ENCODE measurements around the gene CEACAM16. TPM values are rescaled to one million over a fixed set of nuclear protein-coding genes. Genes with fewer than 3 reads are reported as not detected.
A peak's percentile ranks its signal among the peaks of the same experiment; 100 is the strongest.

Gene CEACAM16
- total RNA-seq, 1 experiment from 2014 or later = not detected

DNA sequence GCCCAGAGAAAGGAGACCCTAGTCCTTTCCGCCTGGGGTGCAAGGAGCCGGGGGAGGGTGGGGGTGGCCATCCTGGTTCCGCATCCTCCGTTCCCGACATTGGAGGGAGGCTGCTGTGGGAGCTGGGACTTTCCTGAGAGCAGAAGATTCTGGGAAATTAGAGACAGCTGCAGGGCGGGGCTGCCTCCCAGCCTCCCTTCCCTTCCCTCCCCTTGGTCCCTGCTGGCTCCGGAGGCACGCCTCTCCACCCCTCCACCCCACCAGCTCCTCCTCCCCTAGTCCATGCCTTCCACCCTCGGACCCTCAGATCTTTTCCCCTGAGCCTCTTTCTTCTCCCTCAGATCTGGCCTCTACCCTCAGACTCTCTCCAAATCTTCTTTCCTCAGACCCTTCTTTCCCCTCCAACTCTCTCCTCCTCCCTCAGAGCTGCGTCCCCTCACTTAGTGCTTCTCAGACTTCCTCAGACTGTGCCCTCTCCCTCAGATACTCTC lies 46.4 kb downstream of the CEACAM16 start:
- DNase-seq (ENCODE audit: low read depth) = peak; percentile 84

GRCh38 chr19:44745887-44746600 lies 47.1 kb downstream of the CEACAM16 start:
- DNase-seq (ENCODE audit: low read depth) = no peak

DNA sequence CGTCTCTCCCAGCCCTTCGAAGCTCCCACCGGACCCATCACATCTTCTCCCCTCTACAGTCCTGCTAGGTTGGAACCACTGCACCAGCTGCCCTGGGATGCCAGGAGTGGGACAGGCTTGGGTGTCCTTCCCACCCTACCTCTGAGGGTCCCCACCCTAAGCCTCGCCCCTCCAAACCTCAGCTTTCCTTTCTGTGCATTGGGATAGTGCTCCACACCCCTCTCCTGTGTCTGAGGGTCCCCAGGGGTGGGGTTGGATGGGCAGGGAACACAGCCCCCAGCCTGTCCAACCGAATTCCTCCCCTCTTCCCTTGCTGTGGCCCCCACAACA lies 47.6 kb downstream of the CEACAM16 start:
- DNase-seq (ENCODE audit: low read depth) = no peak

GRCh38 chr19:44746946-44747738 lies 48.2 kb downstream of the CEACAM16 start:
- peak; percentile 97 for DNase-seq (ENCODE audit: low read depth)

DNA sequence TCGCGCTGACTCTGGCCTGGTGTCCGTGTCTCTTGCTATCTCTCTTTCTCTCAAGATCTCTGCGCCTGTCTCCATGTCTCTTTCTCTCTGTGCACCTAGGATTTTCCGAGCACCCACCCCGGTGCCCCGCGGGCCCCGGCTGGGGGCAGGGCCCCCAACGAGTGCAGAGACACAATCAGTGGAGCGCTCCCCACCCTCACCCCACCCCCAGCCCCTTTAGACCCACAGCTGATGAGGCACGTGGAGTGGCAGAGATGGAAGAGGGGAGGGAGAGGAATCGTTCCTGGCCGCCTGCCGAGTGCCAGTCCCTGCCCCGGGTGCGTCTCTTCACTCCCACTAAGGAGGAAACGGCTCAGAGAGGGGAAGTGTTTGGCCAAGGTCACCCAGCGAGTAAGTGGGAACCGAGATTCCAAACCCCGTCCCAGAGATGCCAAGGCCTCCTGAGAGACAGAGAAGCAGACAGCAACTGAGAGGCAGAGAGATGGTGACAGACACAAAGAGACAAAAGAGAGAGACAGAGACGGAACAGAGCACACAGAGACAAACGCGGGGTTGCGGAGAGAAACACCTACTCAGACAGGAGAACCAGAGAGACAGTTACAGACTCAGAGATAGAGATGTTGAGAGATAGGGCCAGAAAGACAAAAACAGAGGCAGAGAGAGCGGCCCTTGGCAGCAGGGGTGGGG lies 48.9 kb downstream of the CEACAM16 start:
- peak; percentile 76 for DNase-seq (ENCODE audit: low read depth)

GRCh38 chr19:44748426-44749254 lies 49.7 kb downstream of the CEACAM16 start, which contains the start of gene BCL3:
Gene BCL3 (plus strand): TSS chr19:44748708. CDS start chr19:44748791, 83 bp downstream.
- DNase-seq (ENCODE audit: low read depth) = no peak

- no peak for DNase-seq (ENCODE audit: low read depth)
These were observed 50.3 kb downstream of the CEACAM16 start for GRCh38 chr19:44749292-44749691.

- DNase-seq (ENCODE audit: low read depth) = no peak
These were observed 51.0 kb downstream of the CEACAM16 start for GRCh38 chr19:44749994-44750393.

DNA sequence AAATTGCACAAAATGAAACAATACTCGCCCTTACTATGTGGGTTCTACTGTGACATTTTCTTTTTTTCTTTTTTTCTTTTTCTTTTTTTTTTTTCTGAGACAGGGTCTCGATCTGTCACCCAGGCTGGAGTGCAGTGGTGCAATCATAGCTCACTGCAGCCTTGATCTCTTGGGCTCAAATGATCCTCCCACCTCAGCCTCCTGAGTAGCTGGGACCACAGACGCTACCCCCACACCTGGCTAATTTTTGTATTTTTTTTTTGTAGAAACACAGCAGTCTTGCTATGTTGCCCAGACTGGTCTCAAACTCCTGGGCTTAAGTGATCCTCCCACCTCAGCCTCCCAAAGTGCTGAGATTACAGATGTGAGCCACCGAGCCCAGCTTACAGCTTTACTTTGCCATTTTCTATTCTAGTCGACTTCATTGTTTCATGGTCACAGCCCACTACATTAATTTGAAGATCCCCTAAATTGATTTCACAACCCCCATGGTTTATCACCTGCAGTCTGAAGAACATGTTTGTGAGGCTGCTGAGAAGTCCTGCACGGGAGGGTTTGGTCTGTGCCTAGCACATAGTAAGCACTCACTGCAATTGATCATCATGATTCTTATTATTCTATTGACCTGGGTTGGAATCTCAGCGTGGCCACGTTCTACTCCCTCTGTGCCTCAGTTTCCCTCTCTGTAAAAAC lies 53.3 kb downstream of the CEACAM16 start:
- no peak for DNase-seq (ENCODE audit: low read depth)

- peak; percentile 97 for DNase-seq (ENCODE audit: low read depth)
These were observed 54.1 kb downstream of the CEACAM16 start for GRCh38 chr19:44752816-44753625.

- DNase-seq (ENCODE audit: low read depth) = no peak
These were observed 54.6 kb downstream of the CEACAM16 start for GRCh38 chr19:44753626-44753931.

- peak; percentile 81 for DNase-seq (ENCODE audit: low read depth)
These were observed 55.2 kb downstream of the CEACAM16 start for GRCh38 chr19:44753932-44754749.

GRCh38 chr19:44754750-44755080 lies 55.8 kb downstream of the CEACAM16 start:
- DNase-seq (ENCODE audit: low read depth) = no peak

GRCh38 chr19:44755219-44755618 lies 56.3 kb downstream of the CEACAM16 start:
- peak; percentile 45 for DNase-seq (ENCODE audit: low read depth)

DNA sequence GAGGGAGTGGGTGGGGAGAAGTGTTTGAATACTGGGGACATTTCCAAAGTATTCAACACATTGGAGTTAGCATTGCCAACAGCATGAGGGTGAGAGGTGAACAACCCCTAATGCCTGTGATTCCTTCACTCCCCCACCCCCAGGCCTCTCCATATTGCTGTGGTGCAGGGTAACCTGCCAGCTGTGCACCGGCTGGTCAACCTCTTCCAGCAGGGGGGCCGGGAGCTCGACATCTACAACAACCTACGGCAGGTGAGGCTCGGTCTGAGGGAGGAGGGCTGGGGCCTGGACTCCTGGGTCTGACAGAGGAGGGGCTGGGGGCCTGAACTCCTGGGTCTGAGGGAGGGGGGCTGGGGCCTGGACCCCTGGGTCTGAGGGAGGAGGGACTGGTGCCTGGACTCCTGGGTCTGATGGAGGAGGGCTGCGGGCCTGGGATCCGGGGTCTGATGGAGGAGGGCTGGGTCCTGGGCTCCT lies 57.2 kb downstream of the CEACAM16 start:
- DNase-seq (ENCODE audit: low read depth) = no peak

GRCh38 chr19:44757057-44757734 lies 58.2 kb downstream of the CEACAM16 start:
- no peak for DNase-seq (ENCODE audit: low read depth)

GRCh38 chr19:44757735-44758505 lies 59.0 kb downstream of the CEACAM16 start:
- no peak for DNase-seq (ENCODE audit: low read depth)

DNA sequence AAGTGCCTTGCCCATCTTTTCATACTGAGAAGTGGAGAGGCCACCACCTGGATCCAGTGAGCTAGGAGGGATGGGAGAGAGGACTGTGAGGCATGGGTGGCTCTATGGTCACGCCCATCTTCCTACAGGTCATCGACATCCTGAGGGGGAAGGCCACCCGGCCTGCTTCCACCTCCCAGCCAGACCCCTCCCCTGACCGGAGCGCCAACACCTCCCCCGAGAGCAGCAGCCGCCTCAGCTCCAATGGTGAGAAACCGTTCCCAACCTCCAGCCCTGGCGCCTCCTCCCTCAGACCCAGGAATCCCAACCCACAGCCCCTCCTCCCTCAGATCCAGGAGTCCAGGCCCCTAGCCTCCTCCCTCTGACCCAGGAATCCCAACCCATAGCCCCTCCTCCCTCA lies 59.6 kb downstream of the CEACAM16 start:
- DNase-seq (ENCODE audit: low read depth) = no peak

Measured in LHCN-M2 (cell line).